Mononuclear cell (primary cell): ENCODE measurements around the gene PGAP3. TPM values are rescaled to one million over a fixed set of nuclear protein-coding genes. Genes with fewer than 3 reads are reported as not detected.

Experiments used
- H3K27me3 ChIP-seq: 2 replicates; pipeline ENCODE4 v1.6.0; 2011; ENCODE audit warnings: low read length, control low read depth; ENCODE audit not compliant: insufficient read depth
- H3K4me1 ChIP-seq: 2 replicates; pipeline ENCODE4 v1.5.1; 2011; ENCODE audit warnings: mild to moderate bottlenecking, low read length, control low read depth; ENCODE audit not compliant: insufficient read depth
- H3K4me3 ChIP-seq: 2 replicates; pipeline ENCODE4 v1.5.1; 2011; ENCODE audit warnings: mild to moderate bottlenecking, low read length, moderate library complexity
- H3K9me3 ChIP-seq: 2 replicates; pipeline ENCODE4 v1.5.1; 2011; ENCODE audit warnings: low read depth, mild to moderate bottlenecking, control low read depth, low read length
- total RNA-seq: library from RNA; depleted of rRNA; stranded (reverse); fragments of >200 nt; gene quantifications from one replicate; pipeline ENCODE4 v1.2.3, GENCODE V29; 2012

PGAP3 gene
- total RNA-seq, 1 donor: 6.4 TPM

DNA sequence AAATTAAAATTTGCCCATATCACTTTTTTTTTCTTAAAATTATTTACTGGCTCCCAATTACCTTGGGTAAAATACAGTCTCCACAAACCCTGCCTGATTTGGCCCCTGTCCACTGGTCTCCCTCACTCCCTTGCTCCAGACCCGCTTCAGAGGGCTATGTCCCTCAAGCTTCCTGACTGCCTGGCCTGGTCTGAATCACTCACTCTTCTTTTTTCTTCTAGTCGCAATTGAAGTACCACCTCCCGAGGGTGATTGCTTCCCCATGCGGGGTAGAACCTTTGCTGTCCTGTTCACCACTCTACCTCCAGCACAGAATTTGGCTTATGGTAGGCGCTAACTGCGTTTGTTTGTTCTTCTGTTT is 598 bp upstream of the PGAP3 start:
- H3K27me3 ChIP-seq: no peaks in the 10 kb centered on the region
- peaks cover 17% of the 10 kb centered on the region for H3K4me1 ChIP-seq
- H3K9me3 ChIP-seq: no peaks in the 10 kb centered on the region
- peak overlapping the region; percentile 91 for H3K4me3 ChIP-seq

DNA sequence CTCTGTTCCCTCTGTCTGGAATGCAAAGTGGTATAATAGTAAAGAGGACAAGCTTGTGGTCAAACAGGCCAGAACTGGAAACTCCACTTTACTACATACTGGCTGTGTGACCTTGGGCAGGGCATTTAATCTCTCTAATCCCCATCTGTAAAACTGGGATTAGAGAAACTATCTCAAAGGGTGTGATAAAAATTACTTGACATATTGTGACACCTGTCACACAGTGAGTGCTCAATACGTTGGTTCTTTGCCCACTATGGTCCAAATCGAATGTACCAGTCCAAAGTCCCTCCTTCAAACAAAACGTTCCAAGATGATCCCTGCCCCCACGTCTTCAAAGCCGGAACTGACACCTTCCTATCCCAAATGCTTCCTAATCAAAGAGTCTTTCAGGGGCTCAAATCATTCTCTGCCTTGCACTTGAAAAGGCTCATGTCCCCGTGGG is 734 bp downstream of the PGAP3 start:
- Histone ChIP-seq H3K27me3 (no peaks in the 10 kb centered on the region), H3K4me3 (peak overlapping the region; percentile 91), H3K4me1 (peaks cover 17% of the 10 kb centered on the region), H3K9me3 (no peaks in the 10 kb centered on the region)

GRCh38 chr17:39684369-39685192 is 3.3 kb downstream of the PGAP3 start:
- H3K9me3 ChIP-seq: no peaks in the 10 kb centered on the region
- H3K4me1 ChIP-seq: peaks cover 33% of the 10 kb centered on the region
- H3K4me3 ChIP-seq: no peak overlapping the region
- no peaks in the 10 kb centered on the region for H3K27me3 ChIP-seq

DNA sequence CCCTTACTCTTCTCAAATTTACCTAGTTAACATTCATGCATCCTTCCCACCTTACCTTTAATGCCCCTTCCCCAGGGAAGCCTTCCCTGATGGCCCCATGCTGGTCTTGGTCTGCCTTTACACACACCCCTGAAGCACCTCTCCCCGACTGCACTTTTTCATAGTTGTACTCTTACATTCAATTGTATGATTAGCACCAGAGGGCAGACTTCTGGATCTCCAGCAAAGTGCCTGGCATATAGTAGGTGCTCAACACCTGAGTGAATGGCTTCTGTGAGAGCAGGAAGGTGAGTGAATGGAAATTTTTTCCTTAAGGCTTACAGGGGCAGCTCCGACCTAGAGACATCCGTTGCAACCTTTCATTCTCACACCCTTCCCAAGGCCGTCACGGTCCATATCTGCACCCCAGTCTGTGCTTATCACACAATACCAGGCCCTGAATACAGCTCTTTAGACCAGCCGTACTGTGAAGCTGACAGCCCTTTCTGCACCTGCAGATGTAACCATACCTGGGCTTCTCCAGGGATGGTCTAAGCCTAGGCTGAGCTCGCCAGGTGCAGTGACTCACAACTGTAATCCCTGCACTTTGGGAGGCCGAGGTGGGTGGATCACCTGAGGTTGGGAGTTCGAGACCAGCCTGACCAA is 4.4 kb downstream of the PGAP3 start:
- Histone ChIP-seq H3K9me3 (no peaks in the 10 kb centered on the region), H3K4me3 (no peak overlapping the region), H3K4me1 (peaks cover 36% of the 10 kb centered on the region), H3K27me3 (no peaks in the 10 kb centered on the region)

- Histone ChIP-seq H3K4me1 (peaks cover 65% of the 10 kb centered on the region), H3K27me3 (no peaks in the 10 kb centered on the region), H3K4me3 (no peak overlapping the region), H3K9me3 (no peaks in the 10 kb centered on the region)
Observed at GRCh38 chr17:39679521-39680192, 8.2 kb downstream of the PGAP3 start.

- Histone ChIP-seq H3K27me3 (no peaks in the 10 kb centered on the region), H3K4me3 (no peak overlapping the region), H3K4me1 (peaks cover 69% of the 10 kb centered on the region), H3K9me3 (no peaks in the 10 kb centered on the region)
Observed at GRCh38 chr17:39678340-39679116, 9.3 kb downstream of the PGAP3 start.

- H3K4me1 ChIP-seq: peaks cover 69% of the 10 kb centered on the region
- H3K4me3 ChIP-seq: no peak overlapping the region
- no peaks in the 10 kb centered on the region for H3K9me3 ChIP-seq
- no peaks in the 10 kb centered on the region for H3K27me3 ChIP-seq
Observed at GRCh38 chr17:39677542-39678339, 10.1 kb downstream of the PGAP3 start.

GRCh38 chr17:39677072-39677471 is 10.8 kb downstream of the PGAP3 start:
- Histone ChIP-seq H3K4me3 (no peak overlapping the region), H3K4me1 (peaks cover 69% of the 10 kb centered on the region), H3K9me3 (no peaks in the 10 kb centered on the region), H3K27me3 (no peaks in the 10 kb centered on the region)

GRCh38 chr17:39676198-39676819 is 11.5 kb downstream of the PGAP3 start:
- Histone ChIP-seq H3K4me3 (no peak overlapping the region), H3K9me3 (no peaks in the 10 kb centered on the region), H3K27me3 (no peaks in the 10 kb centered on the region), H3K4me1 (peaks cover 69% of the 10 kb centered on the region)

DNA sequence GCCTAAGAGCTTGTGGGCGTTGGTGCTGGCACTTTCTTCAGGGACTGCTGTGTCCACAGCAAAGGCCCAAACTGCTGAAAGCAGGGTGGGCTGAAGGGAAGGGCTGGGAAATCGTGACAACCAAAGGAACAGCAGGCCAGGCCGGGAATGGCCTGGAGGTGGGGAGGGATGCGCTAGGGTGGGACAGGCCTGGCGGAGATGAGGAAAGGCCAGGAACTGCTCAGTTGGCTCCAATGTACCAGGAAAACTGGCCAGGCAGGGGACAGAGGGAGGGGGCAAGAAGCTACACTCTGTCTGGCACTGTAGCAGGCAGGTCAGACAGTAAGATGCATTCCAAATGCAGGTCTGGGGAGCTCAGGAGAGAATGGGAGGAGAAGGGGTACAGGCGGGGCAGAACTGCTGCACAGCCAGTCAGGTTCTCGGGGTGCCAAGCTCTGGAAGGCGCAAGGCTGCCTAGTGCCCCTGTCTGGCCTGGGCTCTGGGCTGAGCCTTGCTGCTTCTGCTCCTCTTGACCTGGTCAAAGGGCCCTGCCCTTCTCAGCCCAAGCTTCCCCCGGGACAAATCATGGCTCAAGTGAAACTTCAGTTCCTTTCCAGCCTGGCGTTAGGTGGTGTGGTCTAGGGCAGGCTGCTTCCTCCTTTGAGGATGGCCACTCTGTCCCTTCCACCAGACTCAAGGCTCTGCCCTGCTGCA is 12.3 kb downstream of the PGAP3 start:
- no peaks in the 10 kb centered on the region for H3K27me3 ChIP-seq
- H3K4me3 ChIP-seq: no peak overlapping the region
- peaks cover 63% of the 10 kb centered on the region for H3K4me1 ChIP-seq
- no peaks in the 10 kb centered on the region for H3K9me3 ChIP-seq

DNA sequence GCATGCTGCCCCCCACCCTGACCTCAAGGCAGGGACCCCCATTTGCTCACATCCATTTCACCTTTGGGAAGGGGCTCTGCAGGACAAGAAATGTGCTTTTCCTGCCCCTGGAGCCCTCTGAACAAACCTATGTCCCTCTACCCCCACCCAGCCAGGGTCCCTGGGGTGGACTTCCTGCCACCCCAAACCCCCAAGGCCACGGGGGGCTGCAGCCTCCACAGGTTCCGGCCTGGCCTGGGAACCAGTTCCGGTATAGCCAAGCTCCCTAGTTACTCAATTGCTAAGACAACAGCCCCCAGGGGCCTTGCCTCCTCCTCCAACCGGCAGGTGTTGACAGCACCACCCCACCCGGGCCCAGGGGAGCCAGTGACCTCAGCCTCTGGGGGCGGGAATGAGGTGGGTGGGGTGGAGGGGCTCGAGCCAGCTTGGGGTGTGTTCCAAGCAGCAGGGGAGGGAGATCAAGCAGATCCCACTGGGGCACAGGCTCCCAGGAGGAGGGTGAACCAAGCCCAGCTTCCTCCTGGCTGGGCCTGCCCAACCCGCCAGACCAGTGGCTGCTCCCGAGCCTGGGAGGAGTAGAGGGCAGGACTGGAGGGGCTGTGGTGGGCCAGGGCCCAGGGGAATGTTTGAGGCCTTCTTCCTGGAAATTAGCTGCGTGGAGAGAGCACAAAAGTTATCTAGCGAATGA is 13.0 kb downstream of the PGAP3 start:
- Histone ChIP-seq H3K4me1 (peaks cover 56% of the 10 kb centered on the region), H3K9me3 (no peaks in the 10 kb centered on the region), H3K27me3 (no peaks in the 10 kb centered on the region), H3K4me3 (no peak overlapping the region)

GRCh38 chr17:39674179-39674578 is 13.7 kb downstream of the PGAP3 start:
- Histone ChIP-seq H3K27me3 (peaks cover 4% of the 10 kb centered on the region), H3K4me1 (peaks cover 49% of the 10 kb centered on the region), H3K9me3 (no peaks in the 10 kb centered on the region), H3K4me3 (no peak overlapping the region)
